Pancreas (tissue), 10 donors: ENCODE results near the gene NEMF. TPM values are rescaled to one million over a fixed set of nuclear protein-coding genes. Genes with fewer than 3 reads are reported as not detected.

Experiments
- ATAC-seq, 4 donors: fragments of 200-7000 bp; cut with Tn5 transposase; one replicate each; pipeline versions ENCODE4 v1.8.0 to v1.9.1; 2020; ENCODE audit warnings: mild to moderate bottlenecking in 4 of 4, moderate library complexity in 4 of 4
- DNase-seq, 6 donors: peaks; one replicate each; pipeline ENCODE4 v3.0.0-alpha.2; 2020
- FAIRE-seq: peaks from 2 replicates; lab custom pipeline; 2012; peaks lifted over from hg19 to GRCh38; lab: Jason Lieb, UNC
- H3K27ac ChIP-seq, 4 donors: fragments of 200-600 bp; sonication (generic); 1 replicate in 3 of 4; 2 replicates in 1 of 4; pipeline versions ENCODE4 v1.5.0 to v1.8.0; 2020
- H3K27me3 ChIP-seq, 4 donors: fragments of 200-600 bp; one replicate each; pipeline ENCODE4 v1.8.0; 2021
- H3K36me3 ChIP-seq, 3 donors: fragments of 200-600 bp; sonication (generic) in 1 of 3; one replicate each; pipeline versions ENCODE4 v1.5.0 to v1.8.0; 2020 to 2021
- H3K4me1 ChIP-seq, 3 donors: fragments of 200-600 bp; one replicate each; pipeline ENCODE4 v1.8.0; 2021
- H3K4me3 ChIP-seq, 4 donors: fragments of 200-600 bp; sonication (generic) in 2 of 4; one replicate each; pipeline versions ENCODE4 v1.5.0 to v1.8.0; 2020 to 2021
- H3K9me3 ChIP-seq, 4 donors: fragments of 200-600 bp; one replicate each; pipeline ENCODE4 v1.8.0; 2021
- CTCF ChIP-seq, 4 donors: fragments of 200-600 bp; sonication (generic) in 3 of 4; IDR thresholded peaks; one replicate each; pipeline versions ENCODE4 v1.5.0 to v1.8.0; 2021; ENCODE audit warnings: antibody characterized with exemption in 4 of 4
- WGBS, 2 donors: extraction: QIAGEN DNeasy Blood & Tissue Kit; methylation state at CpG; one replicate each; pipeline ENCODE4 v1.1.7; 2013; 5-methylcytosine and 5-hydroxymethylcytosine counted together
- intact Hi-C, 3 donors: fragments of 100-400 bp; cut with DNase I; formaldehyde crosslinking; loops; one replicate each; pipeline versions ENCODE4 v1.11.1 to v1.14.2; 2022
- polyA plus RNA-seq, 2 donors: library from polyadenylated mRNA; stranded (reverse); fragments of 200-250 nt; gene quantifications; one replicate each; pipeline ENCODE4 v1.2.3, GENCODE V29; 2013
- total RNA-seq, 6 donors: library from RNA; stranded (reverse); fragmentation: NEBNext Ultra II Directional in 4 of 6; extraction: Animal tissue kit (Norgen Biotek cat#: 25700) in 4 of 6; gene quantifications; one replicate each; pipeline versions ENCODE4 v1.2.1 to v1.2.4, GENCODE V29; 2021 to 2023
- donor health status: healthy with polysubstance abuse.
- donor health status: DM: no; HTN: no; CAD: no; lungs with moderate emphysema.
- donor health status: DM: no; HTN: no; CAD: no.
- donor health status: control.
- donor health status: control.
- donor health status: Bipolar disorder and iron deficiency.
- donor health status: DM: yes; HTN: yes; CAD: no.
- donor health status: DM: no; HTN: no; CAD: no.
- donor health status: DM: no; HTN: no; CAD: no.
- donor health status: DM: yes; HTN: yes; CAD: no.

NEMF gene
- total and polyA plus RNA-seq, 8 donors: 17.6 to 32.4 (median 22.1) TPM

- FAIRE-seq (no peak), DNase-seq (peak; percentile 63 to 86 (median 82)), ATAC-seq (peak; percentile 57 to 87 (median 76))
- 0 to 1% methylated on average over 27 of the region's 30 CpGs for WGBS, 2 donors
- peak; percentile 100 for TF ChIP-seq CTCF (IDR thresholded peaks at IDR 0.05)
- H3K36me3 ChIP-seq: no peaks in the 10 kb centered on the region
- intact Hi-C loops: no loop called here
- H3K9me3 ChIP-seq: no peaks in the 10 kb centered on the region
- H3K27me3 ChIP-seq: no peaks in the 10 kb centered on the region
- H3K4me3 ChIP-seq: peak overlapping the region; percentile 38 to 53 (median 46)
- H3K4me1 ChIP-seq: peaks cover 0 to 8% (median 7%) of the 10 kb centered on the region in 3 donors
- H3K27ac ChIP-seq: peak overlapping the region; percentile 85 to 98 (median 96)
Observed at GRCh38 chr14:49862089-49862673, 9.6 kb upstream of the NEMF start.

GRCh38 chr14:49861699-49862088 is 9.1 kb upstream of the NEMF start:
- Histone ChIP-seq H3K27ac (peak overlapping the region; percentile 85 to 98 (median 96)), H3K27me3 (no peaks in the 10 kb centered on the region), H3K4me3 (peak overlapping the region; percentile 38 to 53 (median 46)), H3K9me3 (no peaks in the 10 kb centered on the region), H3K36me3 (no peaks in the 10 kb centered on the region), H3K4me1 (peaks cover 0 to 8% (median 6%) of the 10 kb centered on the region in 3 donors)
- FAIRE-seq: no peak
- peak in 5 of 6 donors; percentile 26 to 60 (median 53) for DNase-seq
- WGBS, 2 donors: 0 to 1% methylated on average over 12 of the region's 12 CpGs
- no peak for TF ChIP-seq CTCF (IDR thresholded peaks at IDR 0.05)
- peak; percentile 8 to 19 (median 18) for ATAC-seq
- intact Hi-C loops: no loop called here

GRCh38 chr14:49860988-49861698 is 8.6 kb upstream of the NEMF start:
- H3K4me1 ChIP-seq: peaks cover 0 to 8% (median 6%) of the 10 kb centered on the region in 3 donors
- peak overlapping the region; percentile 85 to 98 (median 96) for H3K27ac ChIP-seq
- FAIRE-seq (no peak), ATAC-seq (no peak), DNase-seq (no peak)
- intact Hi-C loops: no loop called here
- no peak for TF ChIP-seq CTCF (IDR thresholded peaks at IDR 0.05)
- H3K9me3 ChIP-seq: no peaks in the 10 kb centered on the region
- H3K27me3 ChIP-seq: no peaks in the 10 kb centered on the region
- WGBS, 2 donors: 23 to 25% methylated on average over 4 of the region's 4 CpGs
- peak overlapping the region; percentile 38 to 53 (median 46) for H3K4me3 ChIP-seq
- H3K36me3 ChIP-seq: no peaks in the 10 kb centered on the region

DNA sequence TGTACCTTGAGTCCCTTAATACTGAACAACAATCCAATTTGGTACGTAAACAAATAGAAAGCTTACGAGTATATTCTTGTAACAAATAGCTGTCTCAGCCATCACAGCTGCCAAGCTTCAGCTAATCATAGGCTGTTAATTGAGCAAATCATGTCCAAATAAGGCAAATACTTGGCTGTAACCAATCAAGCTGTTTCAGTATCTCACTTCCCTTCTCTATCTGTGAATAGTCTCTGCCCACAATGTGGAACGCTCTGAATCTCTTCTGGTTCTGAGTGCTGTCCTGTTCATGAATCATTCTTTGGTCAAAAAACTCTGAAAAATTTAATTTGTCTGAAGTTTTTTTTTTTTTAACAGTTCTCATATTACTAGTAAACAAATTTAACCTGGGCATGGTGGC is 5.8 kb upstream of the NEMF start:
- H3K27me3 ChIP-seq: no peaks in the 10 kb centered on the region
- H3K4me3 ChIP-seq: no peak overlapping the region
- H3K4me1 ChIP-seq: peaks cover 0 to 3% (median 0%) of the 10 kb centered on the region in 3 donors
- FAIRE-seq (no peak), DNase-seq (no peak), ATAC-seq (no peak)
- no peak overlapping the region for H3K27ac ChIP-seq
- TF ChIP-seq CTCF (IDR thresholded peaks at IDR 0.05): no peak
- WGBS, 2 donors: 90 to 92% methylated on average over 3 of the region's 3 CpGs
- H3K9me3 ChIP-seq: no peaks in the 10 kb centered on the region
- no peaks in the 10 kb centered on the region for H3K36me3 ChIP-seq
- intact Hi-C loops: no loop called here
